Measurements from ENCODE around the gene OR7A5.

The OR7A5 gene

DNA sequence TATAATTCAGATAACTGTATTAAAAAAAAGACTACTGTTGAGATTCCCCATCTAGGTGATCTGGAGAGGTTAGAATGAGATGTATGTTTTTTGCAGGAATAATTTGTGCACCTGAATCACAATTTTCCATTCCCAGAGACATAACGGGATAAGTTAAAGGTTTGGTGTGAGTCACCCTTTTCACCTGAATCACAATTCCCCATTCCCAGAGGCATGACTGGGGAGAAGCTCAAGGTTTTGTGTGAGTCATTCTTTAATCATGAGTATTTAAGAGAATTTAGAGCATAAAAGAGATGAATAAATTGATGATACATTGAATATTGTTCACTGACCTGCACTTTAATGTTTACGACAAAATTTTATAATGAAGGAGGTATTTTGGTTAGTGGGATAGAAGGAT lies 9.0 kb downstream of the OR7A5 start:
- Histone ChIP-seq H3K36me3 (replicated peaks; ENCODE audit: insufficient read depth, low read length) (no peaks in the 10 kb centered on the region), H3K9me2 (replicated peaks; ENCODE audit: insufficient read depth, low read length) (no peaks in the 10 kb centered on the region), H3K27ac (ENCODE audit: low read length) (no peak overlapping the region), H3F3A (ENCODE audit: insufficient read depth, low read length) (no peaks in the 10 kb centered on the region), H3K79me2 (ENCODE audit: low read length) (no peaks in the 10 kb centered on the region), H3K4me2 (ENCODE audit: low read depth, low read length) (no peak overlapping the region), H3K27me3 (replicated peaks; ENCODE audit: insufficient read depth, low read length) (peaks cover 80% of the 10 kb centered on the region), H2AFZ (ENCODE audit: low read length) (no peak overlapping the region), H3K4me3 (ENCODE audit: low read length) (no peak overlapping the region), H3K9me3 (replicated peaks; ENCODE audit: insufficient read depth, low read length) (no peaks in the 10 kb centered on the region), H3K4me1 (ENCODE audit: low read length) (no peaks in the 10 kb centered on the region), H3K9ac (ENCODE audit: low read length) (no peak overlapping the region), H4K20me1 (ENCODE audit: insufficient read depth, low read length) (no peaks in the 10 kb centered on the region)
- TF ChIP-seq EZH2phosphoT487 (IDR thresholded peaks at IDR 0.05; ENCODE audit: low read length) (no peak), CTCF (IDR thresholded peaks at IDR 0.05; ENCODE audit: low read length) (no peak), EZH2 (optimal IDR thresholded peaks at IDR 0.05; ENCODE audit: low read depth, low read length) (no peak)
- DNase-seq: no peak

DNA sequence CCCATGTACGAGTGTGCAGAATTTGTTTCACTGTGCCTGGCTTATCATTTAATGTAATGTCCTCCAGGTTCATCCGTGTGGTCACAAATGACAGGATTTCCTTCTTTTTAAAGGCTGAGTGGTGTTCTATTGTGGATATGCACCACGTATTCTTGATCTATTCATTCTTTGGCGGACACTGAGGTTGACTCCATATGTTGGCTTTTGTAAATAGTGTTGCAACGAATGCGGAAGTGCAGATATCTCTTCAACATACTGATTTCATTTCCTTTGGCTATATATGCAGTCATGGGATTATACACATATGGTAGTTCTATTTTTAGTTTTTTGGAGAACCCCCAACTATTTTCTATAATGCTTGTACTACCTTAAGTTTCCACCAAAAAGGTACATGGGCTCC lies 13.0 kb downstream of the OR7A5 start:
- Histone ChIP-seq H4K20me1 (ENCODE audit: insufficient read depth, low read length) (no peaks in the 10 kb centered on the region), H2AFZ (ENCODE audit: low read length) (no peak overlapping the region)

GRCh38 chr19:14818588-14818987 lies 16.4 kb downstream of the OR7A5 start:
- no peaks in the 10 kb centered on the region for H4K20me1 ChIP-seq (ENCODE audit: insufficient read depth, low read length)
- H3K4me2 ChIP-seq (ENCODE audit: low read depth, low read length): no peak overlapping the region
- no peaks in the 10 kb centered on the region for H3K9me2 ChIP-seq (replicated peaks; ENCODE audit: insufficient read depth, low read length)
- no peak overlapping the region for H3K9ac ChIP-seq (ENCODE audit: low read length)
- H3K27me3 ChIP-seq (replicated peaks; ENCODE audit: insufficient read depth, low read length): peaks cover 80% of the 10 kb centered on the region
- no peaks in the 10 kb centered on the region for H3K4me1 ChIP-seq (ENCODE audit: low read length)
- H3K4me3 ChIP-seq (ENCODE audit: low read length): no peak overlapping the region
- TF ChIP-seq EZH2 (optimal IDR thresholded peaks at IDR 0.05; ENCODE audit: low read depth, low read length) (no peak), EZH2phosphoT487 (IDR thresholded peaks at IDR 0.05; ENCODE audit: low read length) (no peak), CTCF (IDR thresholded peaks at IDR 0.05; ENCODE audit: low read length) (no peak)
- no peaks in the 10 kb centered on the region for H3K9me3 ChIP-seq (replicated peaks; ENCODE audit: insufficient read depth, low read length)
- no peak overlapping the region for H2AFZ ChIP-seq (ENCODE audit: low read length)
- no peak overlapping the region for H3K27ac ChIP-seq (ENCODE audit: low read length)
- no peaks in the 10 kb centered on the region for H3F3A ChIP-seq (ENCODE audit: insufficient read depth, low read length)
- no peaks in the 10 kb centered on the region for H3K36me3 ChIP-seq (replicated peaks; ENCODE audit: insufficient read depth, low read length)
- DNase-seq: no peak
- H3K79me2 ChIP-seq (ENCODE audit: low read length): no peaks in the 10 kb centered on the region

More for the DNA sequence above, 13.0 kb downstream of the OR7A5 start:
- no peak overlapping the region for H3K9ac ChIP-seq (ENCODE audit: low read length)
- no peaks in the 10 kb centered on the region for H3K79me2 ChIP-seq (ENCODE audit: low read length)
- no peak overlapping the region for H3K27ac ChIP-seq (ENCODE audit: low read length)
- no peak overlapping the region for H3K4me3 ChIP-seq (ENCODE audit: low read length)
- H3K36me3 ChIP-seq (replicated peaks; ENCODE audit: insufficient read depth, low read length): no peaks in the 10 kb centered on the region
- H3K4me2 ChIP-seq (ENCODE audit: low read depth, low read length): no peak overlapping the region
- no peaks in the 10 kb centered on the region for H3F3A ChIP-seq (ENCODE audit: insufficient read depth, low read length)
- H3K4me1 ChIP-seq (ENCODE audit: low read length): no peaks in the 10 kb centered on the region
- peaks cover 79% of the 10 kb centered on the region for H3K27me3 ChIP-seq (replicated peaks; ENCODE audit: insufficient read depth, low read length)
- TF ChIP-seq CTCF (IDR thresholded peaks at IDR 0.05; ENCODE audit: low read length): no peak
- TF ChIP-seq EZH2 (optimal IDR thresholded peaks at IDR 0.05; ENCODE audit: low read depth, low read length): no peak
- no peak for TF ChIP-seq EZH2phosphoT487 (IDR thresholded peaks at IDR 0.05; ENCODE audit: low read length)
- DNase-seq: no peak
- no peaks in the 10 kb centered on the region for H3K9me3 ChIP-seq (replicated peaks; ENCODE audit: insufficient read depth, low read length)
- H3K9me2 ChIP-seq (replicated peaks; ENCODE audit: insufficient read depth, low read length): no peaks in the 10 kb centered on the region

Data from MM.1S (cell line).